ENCODE measurements around the gene MBOAT7. TPM values are rescaled to one million over a fixed set of nuclear protein-coding genes. Genes with fewer than 3 reads are reported as not detected.

Gene MBOAT7
- total and polyA plus RNA-seq, 2 of the 4 experiments (the other 2 are of a cell fraction): 11.3 to 121 TPM

DNA sequence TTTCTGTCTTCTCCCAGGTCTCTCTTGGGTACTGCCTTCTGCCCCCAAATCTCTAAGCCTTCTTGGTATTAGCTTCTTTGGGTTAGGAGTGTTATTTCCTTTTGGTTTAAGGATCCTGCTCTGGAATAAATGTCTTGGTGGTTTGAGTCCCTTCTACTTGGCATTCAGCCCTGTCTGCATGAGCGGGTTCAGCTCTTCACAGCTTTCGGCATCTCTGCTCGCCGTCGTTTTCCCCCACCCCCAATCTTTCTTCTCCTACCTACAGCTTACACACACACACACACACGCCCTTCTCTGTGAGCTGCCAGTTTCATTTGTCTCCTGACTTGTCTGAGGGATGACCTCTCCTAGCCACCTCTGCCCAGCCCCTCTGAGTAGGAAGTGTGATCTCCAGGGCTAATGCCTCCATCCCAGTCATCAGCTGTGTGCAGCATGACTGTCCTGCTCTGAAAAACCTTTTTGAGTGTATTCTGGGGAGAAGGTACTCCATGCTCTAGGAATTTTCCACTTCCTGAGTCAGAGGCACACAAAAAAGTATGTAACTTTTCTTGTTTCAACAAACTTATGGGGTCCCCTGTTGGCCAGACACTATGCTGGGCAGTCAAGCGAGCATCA lies 47.1 kb downstream of the MBOAT7 start:
- H2BK15ac ChIP-seq (ENCODE audit: low read depth, low read length): no peak overlapping the region
- H3K4me2 ChIP-seq (ENCODE audit: low read depth, low read length): no peak overlapping the region
- no peak overlapping the region for H4K91ac ChIP-seq (ENCODE audit: insufficient read depth, low read depth, low read length)
- no peak overlapping the region for H2BK5ac ChIP-seq (ENCODE audit: low read depth, low read length, poor library complexity, severe bottlenecking)
- intact Hi-C loops (cut with micrococcal nuclease) (no loop called here), in situ Hi-C loops (cut with MboI; ENCODE audit: low sequenced_read_pairs) (loop anchor here (25.0 kb wide), 1 partner anchor 1520 kb away; the partner anchor contains the start of gene U2AF2), dilution Hi-C loops (cut with HindIII; ENCODE audit: low sequenced_read_pairs, unreplicated experiment) (no loop called here)
- ChIA-PET POLR2A (ENCODE audit: unreplicated experiment) (interaction anchor here (0.9 kb wide), 1 partner anchor 17 kb away, joined by 3 read pairs; the partner anchor contains the start of gene LENG1), CTCF (no interaction called here)
- no peak overlapping the region for H3K18ac ChIP-seq (ENCODE audit: low read depth, low read length)
- H2AFZ ChIP-seq (replicated peaks; ENCODE audit: low read length, poor library complexity): no peak overlapping the region
- no peak overlapping the region for H2AK9ac ChIP-seq (replicated peaks; ENCODE audit: low read depth, low read length, poor library complexity)
- H2BK20ac ChIP-seq (ENCODE audit: low read depth, low read length): no peak overlapping the region
- peaks cover 6% of the 10 kb centered on the region for H3K4me1 ChIP-seq (ENCODE audit: control insufficient read depth, insufficient read depth, low read length)
- peaks cover 20 to 65% of the 10 kb centered on the region in 2 experiments for H3K79me1 ChIP-seq (ENCODE audit: low read depth in 1 of 2, low read length in 2 of 2)
- no peak overlapping the region for H3K9ac ChIP-seq (ENCODE audit: low read depth, low read length)
- no peaks in the 10 kb centered on the region for H3K9me3 ChIP-seq (ENCODE audit: control insufficient read depth, insufficient read depth, low read length)
- no peak overlapping the region for H3K4ac ChIP-seq (ENCODE audit: low read depth, low read length)
- H4K20me1 ChIP-seq (ENCODE audit: insufficient read depth, low read length): peaks cover 63% of the 10 kb centered on the region
- no peak overlapping the region for H4K5ac ChIP-seq (ENCODE audit: low read depth, low read length)
- no peak overlapping the region for H2BK120ac ChIP-seq (ENCODE audit: low read depth, low read length)
- peaks cover 58% of the 10 kb centered on the region for H3K36me3 ChIP-seq (ENCODE audit: control insufficient read depth, insufficient read depth, low read length)
- H3K56ac ChIP-seq (ENCODE audit: extremely low read depth, insufficient read depth, low read length): no peak overlapping the region
- no peak for TF ChIP-seq RFX5 (IDR thresholded peaks at IDR 0.05; ENCODE audit: low read depth, low read length)
- TF ChIP-seq MAFK (IDR thresholded peaks at IDR 0.05; ENCODE audit: low read depth, low read length): no peak
- TF ChIP-seq, protein P1, sequence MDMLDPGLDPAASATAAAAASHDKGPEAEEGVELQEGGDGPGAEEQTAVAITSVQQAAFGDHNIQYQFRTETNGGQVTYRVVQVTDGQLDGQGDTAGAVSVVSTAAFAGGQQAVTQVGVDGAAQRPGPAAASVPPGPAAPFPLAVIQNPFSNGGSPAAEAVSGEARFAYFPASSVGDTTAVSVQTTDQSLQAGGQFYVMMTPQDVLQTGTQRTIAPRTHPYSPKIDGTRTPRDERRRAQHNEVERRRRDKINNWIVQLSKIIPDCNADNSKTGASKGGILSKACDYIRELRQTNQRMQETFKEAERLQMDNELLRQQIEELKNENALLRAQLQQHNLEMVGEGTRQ (IDR thresholded peaks at IDR 0.05; ENCODE audit: low read depth, low read length): no peak
- no peak for TF ChIP-seq BHLHE40 (IDR thresholded peaks at IDR 0.05; ENCODE audit: low read depth, low read length)
- TF ChIP-seq, protein P2, sequence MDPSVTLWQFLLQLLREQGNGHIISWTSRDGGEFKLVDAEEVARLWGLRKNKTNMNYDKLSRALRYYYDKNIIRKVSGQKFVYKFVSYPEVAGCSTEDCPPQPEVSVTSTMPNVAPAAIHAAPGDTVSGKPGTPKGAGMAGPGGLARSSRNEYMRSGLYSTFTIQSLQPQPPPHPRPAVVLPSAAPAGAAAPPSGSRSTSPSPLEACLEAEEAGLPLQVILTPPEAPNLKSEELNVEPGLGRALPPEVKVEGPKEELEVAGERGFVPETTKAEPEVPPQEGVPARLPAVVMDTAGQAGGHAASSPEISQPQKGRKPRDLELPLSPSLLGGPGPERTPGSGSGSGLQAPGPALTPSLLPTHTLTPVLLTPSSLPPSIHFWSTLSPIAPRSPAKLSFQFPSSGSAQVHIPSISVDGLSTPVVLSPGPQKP (IDR thresholded peaks at IDR 0.05; ENCODE audit: borderline replicate concordance, low read depth, low read length): no peak
- TF ChIP-seq MAZ (IDR thresholded peaks at IDR 0.05; ENCODE audit: borderline replicate concordance, low read depth, low read length): no peak
- TF ChIP-seq NFE2L2 (IDR thresholded peaks at IDR 0.05; ENCODE audit: low read depth, low read length): no peak
- no peak for TF ChIP-seq RAD21 (IDR thresholded peaks at IDR 0.05; ENCODE audit: low read length)
- no peak for TF ChIP-seq CHD1 (IDR thresholded peaks at IDR 0.05; ENCODE audit: low read depth, low read length)
- no peak for TF ChIP-seq SMC3 (IDR thresholded peaks at IDR 0.05; ENCODE audit: low read depth, low read length)
- TF ChIP-seq, protein P3, sequence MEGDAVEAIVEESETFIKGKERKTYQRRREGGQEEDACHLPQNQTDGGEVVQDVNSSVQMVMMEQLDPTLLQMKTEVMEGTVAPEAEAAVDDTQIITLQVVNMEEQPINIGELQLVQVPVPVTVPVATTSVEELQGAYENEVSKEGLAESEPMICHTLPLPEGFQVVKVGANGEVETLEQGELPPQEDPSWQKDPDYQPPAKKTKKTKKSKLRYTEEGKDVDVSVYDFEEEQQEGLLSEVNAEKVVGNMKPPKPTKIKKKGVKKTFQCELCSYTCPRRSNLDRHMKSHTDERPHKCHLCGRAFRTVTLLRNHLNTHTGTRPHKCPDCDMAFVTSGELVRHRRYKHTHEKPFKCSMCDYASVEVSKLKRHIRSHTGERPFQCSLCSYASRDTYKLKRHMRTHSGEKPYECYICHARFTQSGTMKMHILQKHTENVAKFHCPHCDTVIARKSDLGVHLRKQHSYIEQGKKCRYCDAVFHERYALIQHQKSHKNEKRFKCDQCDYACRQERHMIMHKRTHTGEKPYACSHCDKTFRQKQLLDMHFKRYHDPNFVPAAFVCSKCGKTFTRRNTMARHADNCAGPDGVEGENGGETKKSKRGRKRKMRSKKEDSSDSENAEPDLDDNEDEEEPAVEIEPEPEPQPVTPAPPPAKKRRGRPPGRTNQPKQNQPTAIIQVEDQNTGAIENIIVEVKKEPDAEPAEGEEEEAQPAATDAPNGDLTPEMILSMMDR (conservative IDR thresholded peaks at IDR 0.05; ENCODE audit: low read depth, low read length): no peak
- no peak for TF ChIP-seq CEBPB (IDR thresholded peaks at IDR 0.05; ENCODE audit: low read depth, low read length)
- TF ChIP-seq MXI1 (IDR thresholded peaks at IDR 0.05; ENCODE audit: borderline replicate concordance, low read depth, low read length): no peak
- no peak overlapping the region for H2AK5ac ChIP-seq (ENCODE audit: low read depth, low read length)
- H4K8ac ChIP-seq (ENCODE audit: low read depth in 2 of 2, low read length in 2 of 2): no peak overlapping the region
- DNase-seq (peak; percentile 46), ATAC-seq (ENCODE audit: low read depth) (no peak)
- WGBS, 2 experiments (ENCODE audit: extremely low coverage in 2 of 2, insufficient read length in 1 of 2): 83% methylated on average over 5 of the region's 7 CpGs; no CpG with 5 or more reads in 1 of the 2 experiments
- no peak overlapping the region for H3K4me3 ChIP-seq (ENCODE audit: insufficient read depth, low read depth, low read length)
- H3K27me3 ChIP-seq (ENCODE audit: control insufficient read depth, insufficient read depth, low read length): no peaks in the 10 kb centered on the region
- no peak overlapping the region for H3K23ac ChIP-seq (ENCODE audit: low read depth, low read length)
- no peak overlapping the region for H3K27ac ChIP-seq (ENCODE audit: insufficient read depth, low read length)
- no TSS peak for BruUV-seq (replicated peaks)
- H3K14ac ChIP-seq (replicated peaks; ENCODE audit: low read depth, low read length): no peak overlapping the region
- H3K9me1 ChIP-seq (ENCODE audit: insufficient read depth, low read length): peaks cover 16% of the 10 kb centered on the region

Data from IMR-90 (cell line).